ENCODE data around the gene FHL1. TPM values are rescaled to one million over a fixed set of nuclear protein-coding genes. Genes with fewer than 3 reads are reported as not detected.

The FHL1 gene
- total RNA-seq, 1 experiment from 2014 or later = 51.8 TPM

GRCh38 chrX:136250191-136251040 lies 103.1 kb downstream of the FHL1 start:
- DNase-seq (no peak), ATAC-seq (no peak)
- H3K9me2 ChIP-seq (replicated peaks; ENCODE audit: low read length) = no peaks in the 10 kb centered on the region
- intact Hi-C loops (cut with micrococcal nuclease) = no loop called here
- no peak overlapping the region for H3K27ac ChIP-seq (ENCODE audit: low read length)
- no peak overlapping the region for H3K4me3 ChIP-seq (ENCODE audit: low read length)
- H4K20me1 ChIP-seq (ENCODE audit: low read length) = no peaks in the 10 kb centered on the region
- H2AFZ ChIP-seq (ENCODE audit: low read length) = no peak overlapping the region
- TF ChIP-seq EZH2phosphoT487 (IDR thresholded peaks at IDR 0.05; ENCODE audit: borderline replicate concordance, low read length) (no peak), EZH2 (IDR thresholded peaks at IDR 0.05; ENCODE audit: low read length, unreplicated experiment) (no peak), CTCF (conservative IDR thresholded peaks at IDR 0.05; ENCODE audit: low read depth, low read length) (no peak)
- POLR2A ChIA-PET (ENCODE audit: unreplicated experiment) = no interaction called here
- H3K9me3 ChIP-seq (ENCODE audit: low read length) = no peaks in the 10 kb centered on the region
- H3F3A ChIP-seq (ENCODE audit: low read length, unreplicated experiment) = no peaks in the 10 kb centered on the region
- H3K4me1 ChIP-seq (ENCODE audit: insufficient read depth, low read length) = peaks cover 16% of the 10 kb centered on the region
- CTCF ChIA-PET = no interaction called here
- no TSS peak for BruUV-seq (replicated peaks)
- H3K36me3 ChIP-seq (ENCODE audit: low read depth, low read length) = no peaks in the 10 kb centered on the region
- H3K79me2 ChIP-seq (ENCODE audit: low read length) = no peaks in the 10 kb centered on the region
- no peaks in the 10 kb centered on the region for H3K27me3 ChIP-seq (ENCODE audit: low read length)
- H3K9ac ChIP-seq (ENCODE audit: low read length) = no peak overlapping the region
- no peak overlapping the region for H3K4me2 ChIP-seq (ENCODE audit: low read length)

- Histone ChIP-seq H3K9me3 (ENCODE audit: low read length) (no peaks in the 10 kb centered on the region), H3K27ac (ENCODE audit: low read length) (no peak within 1 kb of the TSS), H3K9me2 (replicated peaks; ENCODE audit: low read length) (no peaks in the 10 kb centered on the region), H2AFZ (ENCODE audit: low read length) (no peak within 1 kb of the TSS), H4K20me1 (ENCODE audit: low read length) (no peaks in the 10 kb centered on the region), H3F3A (ENCODE audit: low read length, unreplicated experiment) (no peaks in the 10 kb centered on the region), H3K4me1 (ENCODE audit: insufficient read depth, low read length) (peaks cover 8% of the 10 kb centered on the region), H3K27me3 (ENCODE audit: low read length) (no peaks in the 10 kb centered on the region), H3K36me3 (ENCODE audit: low read depth, low read length) (no peaks in the 10 kb centered on the region), H3K4me2 (ENCODE audit: low read length) (no peak within 1 kb of the TSS), H3K4me3 (ENCODE audit: low read length) (no peak within 1 kb of the TSS), H3K79me2 (ENCODE audit: low read length) (no peaks in the 10 kb centered on the region), H3K9ac (ENCODE audit: low read length) (no peak within 1 kb of the TSS)
- ATAC-seq (no peak), DNase-seq (no peak)
- no TSS peak for BruUV-seq (replicated peaks)
- ChIA-PET POLR2A (ENCODE audit: unreplicated experiment) (no interaction called here), CTCF (no interaction called here)
- TF ChIP-seq EZH2 (IDR thresholded peaks at IDR 0.05; ENCODE audit: low read length, unreplicated experiment) (no peak), EZH2phosphoT487 (IDR thresholded peaks at IDR 0.05; ENCODE audit: borderline replicate concordance, low read length) (no peak), CTCF (conservative IDR thresholded peaks at IDR 0.05; ENCODE audit: low read depth, low read length) (no peak)
- intact Hi-C loops (cut with micrococcal nuclease) = no loop called here
Measured at GRCh38 chrX:136251041-136251991, 104.0 kb downstream of the FHL1 start, which contains the start of gene MAP7D3. MAP7D3 (minus strand) TSS chrX:136251400; CDS start chrX:136251358, 42 bp downstream.

Data from PC-3 (cell line).